ENCODE data around the gene SPDYE16. TPM values are rescaled to one million over a fixed set of nuclear protein-coding genes. Genes with fewer than 3 reads are reported as not detected.

Gene SPDYE16, protein sequence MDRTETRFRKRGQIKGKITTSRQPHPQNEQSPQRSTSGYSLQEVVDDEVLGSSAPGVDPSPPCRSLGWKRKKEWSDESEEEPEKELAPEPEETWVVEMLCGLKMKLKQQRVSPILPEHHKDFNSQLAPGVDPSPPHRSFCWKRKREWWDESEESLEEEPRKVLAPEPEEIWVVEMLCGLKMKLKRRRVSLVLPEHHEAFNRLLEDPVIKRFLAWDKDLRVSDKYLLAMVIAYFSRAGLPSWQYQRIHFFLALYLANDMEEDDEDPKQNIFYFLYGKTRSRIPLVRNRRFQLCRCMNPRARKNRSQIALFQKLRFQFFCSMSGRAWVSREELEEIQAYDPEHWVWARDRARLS
- not detected in 2 replicates for total RNA-seq

DNA sequence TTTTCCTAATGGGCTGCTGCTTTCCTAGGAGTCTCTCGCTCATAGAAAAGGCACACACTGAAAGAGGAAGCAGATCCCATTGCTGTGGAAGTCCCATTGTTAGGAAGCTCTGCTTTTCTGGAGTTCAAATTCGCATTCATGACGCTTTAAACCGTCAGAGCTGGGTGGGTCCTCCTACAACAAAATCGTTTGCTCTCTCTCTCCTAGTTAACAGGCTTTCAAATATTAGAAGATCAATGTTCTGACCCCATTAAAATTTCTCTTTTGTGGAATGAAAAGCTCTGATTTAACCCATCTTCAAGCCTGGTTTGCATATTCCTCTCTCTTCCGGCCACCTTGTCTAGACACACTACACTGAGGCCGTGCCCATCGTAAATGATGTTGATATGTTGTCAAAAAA lies at the start of gene SPDYE16:
Gene SPDYE16, minus strand, starts transcription at position 101 of the 400 bp plus-strand sequence. CDS start 1,838 bp downstream, outside the sequence.

DNA sequence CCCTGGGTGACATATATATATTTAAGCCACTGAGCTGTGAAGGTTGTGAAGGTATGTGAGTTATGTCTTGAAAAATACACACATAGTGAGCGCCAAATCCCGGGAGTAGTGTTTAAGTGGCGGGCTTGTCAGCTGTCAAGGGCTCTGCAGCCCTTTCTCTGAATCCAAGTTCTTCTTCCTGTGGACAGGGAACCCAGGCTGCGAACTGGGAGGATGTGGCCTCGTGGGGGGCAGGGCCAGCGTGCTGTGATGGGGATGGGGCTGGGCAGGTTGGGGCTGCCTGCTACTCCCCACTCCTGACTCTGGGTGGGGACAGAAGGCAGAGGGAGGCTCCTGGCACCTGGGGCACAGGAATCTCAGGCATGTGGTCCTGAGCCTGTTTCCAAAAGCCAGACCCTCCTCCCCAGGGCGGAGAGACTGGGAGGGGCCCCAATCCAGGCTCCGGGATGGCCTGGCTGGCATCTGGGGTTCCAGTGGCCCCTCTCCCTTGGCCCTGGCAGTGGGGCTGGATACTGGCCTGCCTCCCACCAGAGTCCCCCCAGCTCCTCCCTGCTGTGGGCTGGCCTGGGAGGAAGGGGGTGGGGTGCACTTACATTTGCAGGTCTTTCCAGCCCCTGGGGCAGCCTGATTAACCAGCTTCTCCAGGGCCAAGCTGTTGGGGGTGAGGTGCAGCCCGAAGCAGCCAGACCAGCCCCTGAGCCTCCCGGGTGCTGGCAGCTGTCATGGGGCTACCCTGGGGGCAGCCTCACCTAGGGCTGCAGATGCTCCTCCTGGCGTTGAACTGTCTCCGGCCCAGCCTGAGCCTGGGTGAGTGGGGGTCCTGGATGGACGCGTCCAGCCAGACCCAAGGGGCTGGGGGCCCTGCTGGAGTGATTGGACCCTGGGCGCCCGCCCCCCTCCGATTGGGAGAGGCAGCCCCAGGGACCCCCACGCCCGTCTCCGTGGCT lies 32.9 kb downstream of the SPDYE16 start, which contains the start of gene UPK3B:
Gene UPK3B, plus strand, starts transcription at position 622 of the 947 bp plus-strand sequence. Its CDS starts 101 bp downstream, at position 723.

Other genes starting within 250 kb of the SPDYE16 start
- gene HSPB1, start 240.6 kb downstream of the SPDYE16 start, total RNA-seq = 90.3 and 112 TPM in 2 replicates
- 120 and 130 TPM in 2 replicates for gene YWHAG, start 184.3 kb downstream of the SPDYE16 start, total RNA-seq
- gene SSC4D, start 133.6 kb downstream of the SPDYE16 start, total RNA-seq = 0.40 and 0.65 TPM in 2 replicates
- 3.0 and 3.8 TPM in 2 replicates for gene ZP3, start 118.3 kb downstream of the SPDYE16 start, total RNA-seq
- gene DTX2, start 81.6 kb downstream of the SPDYE16 start, total RNA-seq = 7.6 and 9.8 TPM in 2 replicates
- 0.39 and 0.46 TPM in 2 replicates for gene UPK3B, start 32.7 kb downstream of the SPDYE16 start, total RNA-seq
- 1.5 and 3.5 TPM in 2 replicates for gene POMZP3, start 84.0 kb upstream of the SPDYE16 start, total RNA-seq

All from smooth muscle cell of the pulmonary artery (primary cell).